ENCODE results near the gene ACOX1.

GRCh38 chr17:75925912-75926311, 53.1 kb downstream of the ACOX1 start:
- no peak for TF ChIP-seq CTCF (IDR thresholded peaks at IDR 0.05)
- TF ChIP-seq EZH2 (IDR thresholded peaks at IDR 0.05), result no peak
- no peak for TF ChIP-seq EZH2phosphoT487 (IDR thresholded peaks at IDR 0.05)
